Karpas-422 (cell line): Measurements from ENCODE around the gene TMEM87A. TPM values are rescaled to one million over a fixed set of nuclear protein-coding genes. Genes with fewer than 3 reads are reported as not detected.
"Not testable (repeated sequence)": the region's sequence is repeated elsewhere in the genome, so short reads cannot be mapped to it uniquely, and the experiment has no call there.

Experiments
- DNase-seq: peaks from one replicate; pipeline ENCODE4 v3.0.0-alpha.2; 2015
- H2AFZ ChIP-seq: fragments of 200-600 bp; sonication (generic); 2 replicates; pipeline ENCODE4 v1.6.1; 2014; ENCODE audit warnings: antibody characterized with exemption, low read length, mixed read lengths
- H3K27ac ChIP-seq: fragments of 200-600 bp; sonication (generic); 2 replicates; pipeline ENCODE4 v1.5.1; 2014; ENCODE audit warnings: mild to moderate bottlenecking, low read length, moderate library complexity
- H3K27me3 ChIP-seq: fragments of 200-600 bp; sonication (generic); 2 replicates; pipeline ENCODE4 v1.6.1; 2014; ENCODE audit warnings: low read length, mixed read lengths
- H3K36me3 ChIP-seq: fragments of 200-600 bp; sonication (generic); 2 replicates; pipeline ENCODE4 v1.6.1; 2014; ENCODE audit warnings: low read length, mixed read lengths; ENCODE audit not compliant: insufficient read depth
- H3K4me1 ChIP-seq: fragments of 200-600 bp; sonication (generic); 2 replicates; pipeline ENCODE4 v1.6.1; 2014; ENCODE audit warnings: mild to moderate bottlenecking, low read length, mixed read lengths
- H3K4me2 ChIP-seq: fragments of 200-600 bp; sonication (generic); 2 replicates; pipeline ENCODE4 v1.6.1; 2014; ENCODE audit warnings: low read length, low read depth, mild to moderate bottlenecking; ENCODE audit not compliant: poor library complexity, severe bottlenecking
- H3K4me3 ChIP-seq: fragments of 200-600 bp; sonication (generic); 2 replicates; pipeline ENCODE4 v1.5.1; 2014; ENCODE audit warnings: mild to moderate bottlenecking, antibody characterized with exemption, low read length, mixed read lengths
- H3K79me2 ChIP-seq: fragments of 200-600 bp; sonication (generic); 2 replicates; pipeline ENCODE4 v1.6.1; 2014; ENCODE audit warnings: mild to moderate bottlenecking, low read length, mixed read lengths
- H3K9ac ChIP-seq: fragments of 200-600 bp; sonication (generic); 2 replicates; pipeline ENCODE4 v1.6.0; 2014; ENCODE audit warnings: low read length
- H3K9me2 ChIP-seq: fragments of 200-600 bp; sonication (generic), shearing (Covaris generic); replicated peaks from 2 replicates; pipeline ENCODE4 v1.6.0; 2014; ENCODE audit warnings: mild to moderate bottlenecking, low read length, moderate library complexity; ENCODE audit not compliant: insufficient read depth
- H3K9me3 ChIP-seq: fragments of 300-700, 200-600 bp; sonication (generic); 2 replicates; pipeline ENCODE4 v1.6.1; 2014; ENCODE audit warnings: low read length, mixed read lengths
- H4K20me1 ChIP-seq: fragments of 200-600 bp; sonication (generic); 2 replicates; pipeline ENCODE4 v1.6.1; 2014; ENCODE audit warnings: mild to moderate bottlenecking, antibody characterized with exemption, low read length, low read depth; ENCODE audit not compliant: insufficient read depth
- total RNA-seq: library from RNA; depleted of rRNA; stranded (reverse); fragments of >200 nt; shearing (Covaris generic); gene quantifications from 2 replicates; pipeline ENCODE4 v1.2.3, GENCODE V29; 2014; ENCODE audit warnings: low replicate concordance

The TMEM87A gene
- total RNA-seq, 1 experiment from 2014 or later, result 27.2 TPM

- H2AFZ ChIP-seq, H3K79me2 ChIP-seq, H3K27ac ChIP-seq, H3K4me1 ChIP-seq, H3K36me3 ChIP-seq, H4K20me1 ChIP-seq, H3K9ac ChIP-seq, DNase-seq, H3K27me3 ChIP-seq, H3K4me2 ChIP-seq, H3K4me3 ChIP-seq, H3K9me3 ChIP-seq, H3K9me2 ChIP-seq: not testable (repeated sequence)
Measured at GRCh38 chr15:42301004-42301403, 27.8 kb upstream of the TMEM87A start.

- Histone ChIP-seq H3K9me3 (no peaks in the 10 kb centered on the region), H3K4me2 (no peak overlapping the region)
Measured at GRCh38 chr15:42289166-42289565, 15.9 kb upstream of the TMEM87A start.

GRCh38 chr15:42287931-42288330 is 14.7 kb upstream of the TMEM87A start:
- H3K4me2 ChIP-seq, result no peak overlapping the region
- no peak overlapping the region for H3K4me3 ChIP-seq
- H2AFZ ChIP-seq, result no peak overlapping the region
- H3K79me2 ChIP-seq, result no peaks in the 10 kb centered on the region
- H4K20me1 ChIP-seq, result no peaks in the 10 kb centered on the region
- H3K27me3 ChIP-seq, result no peaks in the 10 kb centered on the region
- H3K9me3 ChIP-seq, result no peaks in the 10 kb centered on the region
- no peak for DNase-seq
- no peak overlapping the region for H3K9ac ChIP-seq
- no peak overlapping the region for H3K27ac ChIP-seq
- H3K36me3 ChIP-seq, result peaks cover 22% of the 10 kb centered on the region; the same call in 1 of the 2 replicates
- H3K4me1 ChIP-seq, result no peaks in the 10 kb centered on the region
- H3K9me2 ChIP-seq, result no peaks in the 10 kb centered on the region

More at GRCh38 chr15:42289166-42289565, 15.9 kb upstream of the TMEM87A start:
- H3K36me3 ChIP-seq, result peaks cover 16% of the 10 kb centered on the region; the same call in 1 of the 2 replicates
- H3K4me3 ChIP-seq, result no peak overlapping the region
- H3K4me1 ChIP-seq, result no peaks in the 10 kb centered on the region
- no peak overlapping the region for H3K27ac ChIP-seq
- no peak for DNase-seq
- H3K79me2 ChIP-seq, result no peaks in the 10 kb centered on the region
- H3K27me3 ChIP-seq, result no peaks in the 10 kb centered on the region
- H4K20me1 ChIP-seq, result no peaks in the 10 kb centered on the region
- no peaks in the 10 kb centered on the region for H3K9me2 ChIP-seq
- H3K9ac ChIP-seq, result no peak overlapping the region
- no peak overlapping the region for H2AFZ ChIP-seq

GRCh38 chr15:42286445-42287029 is 13.3 kb upstream of the TMEM87A start:
- Histone ChIP-seq H3K9me3 (no peaks in the 10 kb centered on the region), H3K9me2 (no peaks in the 10 kb centered on the region), H3K4me3 (no peak overlapping the region), H2AFZ (no peak overlapping the region), H3K4me2 (no peak overlapping the region), H3K36me3 (peaks cover 19% of the 10 kb centered on the region; the same call in 1 of the 2 replicates), H3K4me1 (no peaks in the 10 kb centered on the region), H3K79me2 (no peaks in the 10 kb centered on the region), H3K27me3 (no peaks in the 10 kb centered on the region), H3K27ac (no peak overlapping the region), H4K20me1 (no peaks in the 10 kb centered on the region), H3K9ac (no peak overlapping the region)
- no peak for DNase-seq

- Histone ChIP-seq H3K4me3 (no peak overlapping the region), H2AFZ (no peak overlapping the region), H3K27ac (no peak overlapping the region), H3K9me3 (no peaks in the 10 kb centered on the region), H3K9me2 (no peaks in the 10 kb centered on the region), H3K4me2 (no peak overlapping the region), H3K9ac (no peak overlapping the region), H3K36me3 (peaks cover 24% of the 10 kb centered on the region; the same call in 1 of the 2 replicates), H4K20me1 (no peaks in the 10 kb centered on the region), H3K79me2 (no peaks in the 10 kb centered on the region), H3K27me3 (no peaks in the 10 kb centered on the region), H3K4me1 (peaks cover 5% of the 10 kb centered on the region; the same call in 1 of the 2 replicates)
- no peak for DNase-seq
Measured at GRCh38 chr15:42285034-42285433, 11.8 kb upstream of the TMEM87A start.

GRCh38 chr15:42284551-42284950 is 11.3 kb upstream of the TMEM87A start:
- peaks cover 26% of the 10 kb centered on the region; the same call in 1 of the 2 replicates for H3K36me3 ChIP-seq
- no peak overlapping the region for H3K27ac ChIP-seq
- no peaks in the 10 kb centered on the region for H3K27me3 ChIP-seq
- no peaks in the 10 kb centered on the region for H4K20me1 ChIP-seq
- H3K4me2 ChIP-seq, result no peak overlapping the region
- DNase-seq, result no peak
- H3K4me3 ChIP-seq, result no peak overlapping the region
- H3K9me3 ChIP-seq, result no peaks in the 10 kb centered on the region
- no peak overlapping the region for H3K9ac ChIP-seq
- peaks cover 5% of the 10 kb centered on the region; the same call in 1 of the 2 replicates for H3K4me1 ChIP-seq
- no peaks in the 10 kb centered on the region for H3K9me2 ChIP-seq
- no peak overlapping the region for H2AFZ ChIP-seq
- no peaks in the 10 kb centered on the region; the same call in 1 of the 2 replicates for H3K79me2 ChIP-seq

- no peak for DNase-seq
- Histone ChIP-seq H3K9ac (no peak overlapping the region), H3K9me3 (no peaks in the 10 kb centered on the region), H2AFZ (no peak overlapping the region), H3K4me3 (no peak overlapping the region), H3K4me1 (peaks cover 5% of the 10 kb centered on the region; the same call in 1 of the 2 replicates), H3K27ac (no peak overlapping the region), H3K36me3 (peaks cover 18% of the 10 kb centered on the region; the same call in 1 of the 2 replicates), H3K79me2 (no peaks in the 10 kb centered on the region; the same call in 1 of the 2 replicates), H4K20me1 (no peaks in the 10 kb centered on the region), H3K27me3 (no peaks in the 10 kb centered on the region), H3K9me2 (no peaks in the 10 kb centered on the region), H3K4me2 (no peak overlapping the region)
Measured at GRCh38 chr15:42283671-42284070, 10.4 kb upstream of the TMEM87A start.

GRCh38 chr15:42282926-42283325 is 9.7 kb upstream of the TMEM87A start:
- Histone ChIP-seq H3K4me3 (no peak overlapping the region), H4K20me1 (no peaks in the 10 kb centered on the region), H3K9me2 (no peaks in the 10 kb centered on the region), H2AFZ (no peak overlapping the region), H3K27ac (no peak overlapping the region), H3K4me1 (peaks cover 5% of the 10 kb centered on the region; the same call in 1 of the 2 replicates), H3K9me3 (no peaks in the 10 kb centered on the region), H3K27me3 (no peaks in the 10 kb centered on the region), H3K36me3 (peaks cover 18% of the 10 kb centered on the region; the same call in 1 of the 2 replicates), H3K79me2 (no peaks in the 10 kb centered on the region; the same call in 1 of the 2 replicates), H3K9ac (no peak overlapping the region), H3K4me2 (no peak overlapping the region)
- peak; percentile 26 for DNase-seq
